Medulla oblongata (tissue), 1 donor: Measurements from ENCODE around the gene N4BP3.
"Not testable (repeated sequence)": the region's sequence is repeated elsewhere in the genome, so short reads cannot be mapped to it uniquely, and the experiment has no call there.

Source experiments
- DNase-seq: peaks from one replicate; pipeline ENCODE4 v3.0.0-alpha.2; 2015; ENCODE audit errors: extremely low spot score

N4BP3 gene

DNA sequence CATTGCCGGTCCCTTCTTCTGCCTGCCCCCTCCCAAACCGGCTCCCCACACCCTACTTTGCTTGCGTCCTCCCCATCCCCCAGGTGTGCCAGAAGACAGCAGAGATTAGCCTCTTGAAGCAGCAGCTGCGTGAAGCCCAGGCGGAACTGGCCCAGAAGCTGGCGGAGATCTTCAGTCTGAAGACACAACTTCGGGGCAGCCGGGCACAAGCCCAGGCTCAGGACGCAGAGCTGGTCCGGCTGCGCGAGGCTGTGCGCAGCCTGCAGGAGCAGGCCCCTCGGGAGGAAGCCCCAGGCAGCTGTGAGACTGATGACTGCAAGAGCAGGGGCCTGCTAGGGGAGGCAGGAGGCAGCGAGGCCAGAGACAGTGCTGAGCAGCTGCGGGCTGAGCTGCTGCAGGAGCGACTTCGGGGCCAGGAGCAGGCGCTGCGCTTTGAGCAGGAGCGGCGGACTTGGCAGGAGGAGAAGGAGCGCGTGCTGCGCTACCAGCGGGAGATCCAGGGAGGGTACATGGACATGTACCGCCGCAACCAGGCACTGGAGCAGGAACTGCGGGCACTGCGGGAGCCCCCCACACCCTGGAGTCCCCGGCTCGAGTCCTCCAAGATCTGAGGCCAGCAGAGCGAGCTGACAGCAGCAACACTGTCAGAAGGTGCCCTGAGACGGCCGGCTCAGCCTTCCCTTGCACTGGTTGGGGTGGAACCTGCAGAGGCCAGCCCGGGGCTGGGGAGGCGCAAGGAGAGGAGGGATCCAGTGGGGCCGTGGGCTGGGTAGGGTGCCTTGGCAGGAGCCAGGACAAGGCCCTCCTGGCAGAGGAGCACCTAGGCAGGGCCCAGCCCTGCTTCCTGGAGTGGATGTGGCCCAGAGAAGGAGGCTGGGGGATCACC is 8.3 kb downstream of the N4BP3 start:
- no peak for DNase-seq

GRCh38 chr5:178122346-178122745 is 9.0 kb downstream of the N4BP3 start:
- no peak for DNase-seq

DNA sequence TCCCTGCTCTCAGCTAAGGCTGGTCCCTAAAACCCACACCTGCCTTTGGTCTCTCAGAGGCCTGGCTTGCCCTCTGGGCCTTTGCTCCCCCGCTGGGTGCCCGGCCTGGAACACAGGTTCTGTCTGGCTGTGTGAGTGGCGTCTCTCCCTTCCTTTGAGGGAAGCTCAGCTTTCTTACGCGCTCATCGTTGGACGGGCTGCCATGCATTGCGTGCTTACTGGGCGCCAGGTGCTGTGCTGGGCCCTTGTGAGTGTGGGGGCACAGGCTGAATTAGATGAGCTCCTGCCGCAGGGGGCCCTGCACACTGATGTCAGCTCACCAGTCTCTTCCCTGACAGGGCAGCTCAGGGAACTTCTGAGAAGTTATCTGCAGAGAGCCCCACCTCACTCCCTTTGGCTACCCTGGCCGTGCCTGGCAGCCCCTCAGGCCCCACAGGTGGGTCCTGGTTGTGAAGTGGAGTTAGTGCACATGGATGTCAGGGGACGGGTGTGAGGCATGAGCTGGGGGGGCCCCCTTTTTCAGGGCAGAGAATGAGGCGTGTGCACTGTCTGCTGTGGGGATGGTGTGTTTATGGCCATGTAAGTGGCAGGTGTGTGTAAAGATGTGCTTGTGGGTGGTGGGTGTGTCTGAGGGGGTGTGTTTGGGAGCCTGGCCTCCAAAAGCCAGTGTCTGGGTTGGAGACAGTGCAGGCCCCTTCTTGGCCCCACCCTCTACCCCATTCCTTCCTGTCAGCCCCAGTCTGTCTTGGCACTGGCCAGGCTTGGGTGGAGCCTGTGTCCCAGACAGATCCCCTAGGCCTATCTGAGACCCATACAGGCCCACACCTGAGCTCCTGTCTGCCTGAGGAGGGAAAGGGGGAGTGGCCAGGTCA is 10.0 kb downstream of the N4BP3 start:
- DNase-seq: no peak

- no peak for DNase-seq
Measured at GRCh38 chr5:178123966-178124925, 10.9 kb downstream of the N4BP3 start.

DNA sequence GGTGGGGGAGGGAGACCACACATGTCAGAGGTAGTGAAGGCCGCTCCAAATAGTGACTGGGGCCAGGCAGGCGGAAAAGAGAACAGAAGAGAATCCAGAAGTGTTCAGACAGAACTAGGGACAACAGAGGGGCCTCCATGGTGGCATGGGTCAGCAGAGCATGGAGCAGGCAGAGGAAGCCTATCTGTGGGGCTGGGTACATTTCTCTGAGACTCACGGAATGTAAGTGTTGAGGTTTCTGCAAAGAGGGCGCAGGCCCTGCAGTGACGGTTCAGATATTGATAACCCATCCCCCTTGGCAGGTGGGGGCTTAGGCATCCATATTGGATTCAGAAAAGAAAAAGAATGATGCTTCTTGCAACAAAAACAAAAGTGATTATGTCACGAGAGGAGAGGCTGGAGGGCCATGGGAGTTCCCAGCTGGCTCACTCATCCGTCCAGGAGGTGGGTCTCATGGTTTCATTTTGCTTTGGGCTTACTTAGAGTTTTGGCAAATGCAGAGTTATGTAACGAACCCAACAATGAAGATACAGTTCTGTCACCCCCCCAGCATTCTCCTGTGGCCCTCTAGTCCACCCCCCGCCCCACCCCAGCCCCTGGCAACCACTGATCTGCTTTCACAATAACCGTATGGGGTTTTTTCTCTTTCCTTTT is 12.0 kb downstream of the N4BP3 start:
- no peak for DNase-seq

GRCh38 chr5:178126556-178126955 is 13.2 kb downstream of the N4BP3 start:
- DNase-seq: no peak

DNA sequence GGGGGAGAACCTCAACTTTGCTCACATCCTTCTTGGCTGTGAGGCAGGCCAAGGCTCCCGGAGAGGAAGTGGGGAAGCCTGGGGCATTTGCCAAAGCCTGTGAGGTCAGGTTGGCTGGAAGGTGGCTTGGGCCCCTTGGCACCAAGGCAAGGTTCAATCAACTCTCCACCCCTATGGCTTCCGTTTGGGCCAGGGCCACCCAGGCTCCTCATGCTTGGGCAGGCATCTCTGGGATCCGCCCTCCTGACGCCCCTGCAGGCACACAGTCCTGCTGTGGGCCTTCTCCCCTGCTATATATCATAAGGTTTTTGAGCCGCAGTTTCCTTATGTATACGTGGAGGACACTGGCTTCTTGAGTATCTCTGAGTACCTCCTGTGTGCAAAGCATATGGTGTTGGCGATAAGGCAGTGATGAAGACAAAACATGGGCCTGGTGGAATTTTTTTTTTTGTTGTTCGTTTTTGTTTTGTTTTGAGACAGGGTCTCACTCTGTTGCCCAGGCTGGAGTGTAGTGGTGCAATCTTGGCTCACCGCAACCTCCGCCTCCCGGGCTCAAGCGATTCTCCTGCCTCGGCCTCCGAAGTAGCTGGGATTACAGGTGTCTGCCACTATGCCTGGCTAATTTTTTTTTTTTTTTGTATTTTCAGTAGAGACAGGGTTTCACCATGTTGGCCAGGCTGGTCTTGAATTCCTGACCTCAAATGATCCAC is 14.1 kb downstream of the N4BP3 start:
- not testable (repeated sequence) for DNase-seq

GRCh38 chr5:178129296-178129695 is 16.0 kb downstream of the N4BP3 start:
- DNase-seq: no peak

DNA sequence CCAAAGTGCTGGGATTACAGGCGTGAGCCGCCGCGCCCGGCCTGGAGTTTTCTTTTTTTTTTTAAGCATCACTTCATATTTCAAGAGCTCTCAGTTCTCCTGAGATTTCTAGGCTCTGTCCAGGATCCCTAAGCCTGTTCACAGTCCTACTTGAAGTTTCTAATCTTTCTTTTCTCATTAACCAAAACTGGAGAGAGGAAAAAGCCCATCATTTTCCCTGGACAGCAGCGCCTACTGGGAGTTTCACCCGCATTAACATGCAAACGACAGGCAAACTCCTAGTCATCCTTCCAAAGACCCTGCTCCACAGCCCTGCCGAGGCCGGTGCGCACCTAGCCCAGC is 16.9 kb downstream of the N4BP3 start:
- not testable (repeated sequence) for DNase-seq

DNA sequence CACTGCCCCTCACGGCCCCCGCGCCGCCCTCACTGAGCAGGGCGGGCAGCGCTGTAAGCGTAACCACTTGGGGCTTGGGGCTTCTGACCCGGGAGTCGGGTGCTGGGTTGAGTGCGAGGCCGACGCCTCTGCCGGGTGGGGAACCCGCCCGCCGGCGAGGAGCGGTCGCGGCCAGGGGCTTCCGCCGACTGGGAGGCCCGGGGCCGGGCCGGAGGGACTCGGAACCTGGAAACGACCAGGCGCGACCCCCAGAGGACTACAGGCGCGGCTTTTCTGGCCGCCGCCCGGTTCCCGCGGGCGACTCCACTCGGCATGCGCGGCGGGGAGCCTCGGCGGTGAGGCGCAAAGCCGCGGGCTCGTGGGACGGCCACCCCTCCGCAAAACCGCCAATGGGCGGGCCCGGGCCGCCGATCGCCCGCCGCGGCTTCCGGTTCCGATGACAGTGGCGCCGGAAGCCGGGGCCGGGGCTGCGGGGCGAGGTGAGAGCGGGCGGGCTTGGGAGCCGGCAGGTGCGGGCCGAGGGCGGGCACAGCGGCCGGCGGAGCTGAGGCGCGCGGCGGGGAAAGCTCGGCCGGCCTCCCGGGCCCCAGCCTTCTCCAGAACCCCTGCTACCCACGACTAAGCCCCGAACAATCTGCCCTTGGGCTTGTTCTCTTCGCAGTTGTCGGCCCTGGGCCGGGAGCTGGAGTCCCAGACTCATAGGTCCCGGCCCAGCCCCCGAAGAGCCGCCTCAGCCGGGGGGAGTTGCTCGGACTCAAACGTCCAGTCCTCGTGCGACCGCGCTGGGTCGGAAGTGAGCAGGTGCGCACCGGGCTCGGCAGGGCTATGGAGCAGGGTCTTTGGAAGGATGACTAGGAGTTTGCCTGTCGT is 17.5 kb downstream of the N4BP3 start, which contains the start of gene RMND5B:
Gene RMND5B (plus strand): TSS at position 439 of the 870 bp plus-strand sequence. CDS start 7,106 bp downstream, outside the sequence.
- DNase-seq: peak; percentile 82

- DNase-seq: no peak
Measured at GRCh38 chr5:178131446-178131996, 18.2 kb downstream of the N4BP3 start.

DNA sequence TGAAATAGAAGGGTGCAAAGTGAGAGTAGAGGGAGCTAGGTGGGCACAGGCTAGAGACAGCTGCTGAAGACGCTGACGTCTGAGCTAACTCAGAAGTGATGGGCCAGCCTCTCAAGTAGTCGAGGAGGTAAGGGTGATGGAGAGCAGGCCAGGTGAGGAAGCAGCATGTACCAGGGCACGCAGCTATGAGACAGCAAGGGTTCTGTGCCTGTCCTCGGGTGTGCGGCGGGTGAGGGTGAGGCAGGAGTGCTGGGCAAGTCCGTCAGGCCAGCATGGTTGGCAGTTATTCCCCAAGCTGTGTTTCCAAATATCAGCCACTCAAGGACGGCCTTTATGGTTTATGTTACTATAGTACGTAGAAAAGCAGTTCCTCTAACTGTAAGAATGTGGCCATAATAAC is 23.7 kb downstream of the N4BP3 start:
- no peak for DNase-seq

- no peak for DNase-seq
Measured at GRCh38 chr5:178137991-178138390, 24.7 kb downstream of the N4BP3 start.

DNA sequence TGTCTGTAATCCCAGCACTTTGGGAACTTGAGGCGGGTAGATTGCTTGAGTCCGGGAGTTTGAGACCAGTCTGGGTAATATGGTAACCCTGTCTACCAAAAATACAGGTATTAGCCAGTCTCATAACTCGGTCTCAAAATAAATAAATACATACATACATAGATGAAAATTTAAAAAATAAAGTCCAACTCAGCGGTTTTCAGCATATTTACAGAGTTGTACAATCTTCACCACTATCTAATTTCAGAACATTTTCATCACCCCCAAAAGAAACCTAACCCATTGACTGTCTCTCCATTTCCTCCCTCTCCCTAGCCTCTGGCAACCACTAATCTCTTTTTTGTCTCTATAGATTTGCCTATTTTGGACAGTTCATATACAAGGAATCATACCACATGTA is 28.2 kb downstream of the N4BP3 start:
- no peak for DNase-seq

DNA sequence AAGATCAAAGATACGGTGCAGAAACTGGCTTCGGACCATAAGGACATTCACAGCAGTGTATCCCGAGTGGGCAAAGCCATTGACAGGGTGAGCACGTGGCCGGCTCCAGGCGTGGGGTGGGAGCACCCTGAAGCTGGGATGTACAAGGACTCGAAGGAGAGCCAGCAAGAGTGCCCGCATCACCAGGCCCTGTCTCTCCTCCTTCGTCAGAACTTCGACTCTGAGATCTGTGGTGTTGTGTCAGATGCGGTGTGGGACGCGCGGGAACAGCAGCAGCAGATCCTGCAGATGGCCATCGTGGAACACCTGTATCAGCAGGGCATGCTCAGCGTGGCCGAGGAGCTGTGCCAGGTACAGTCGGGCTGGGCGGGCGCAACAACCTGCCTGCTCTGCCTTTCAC is 29.3 kb downstream of the N4BP3 start:
- no peak for DNase-seq

DNA sequence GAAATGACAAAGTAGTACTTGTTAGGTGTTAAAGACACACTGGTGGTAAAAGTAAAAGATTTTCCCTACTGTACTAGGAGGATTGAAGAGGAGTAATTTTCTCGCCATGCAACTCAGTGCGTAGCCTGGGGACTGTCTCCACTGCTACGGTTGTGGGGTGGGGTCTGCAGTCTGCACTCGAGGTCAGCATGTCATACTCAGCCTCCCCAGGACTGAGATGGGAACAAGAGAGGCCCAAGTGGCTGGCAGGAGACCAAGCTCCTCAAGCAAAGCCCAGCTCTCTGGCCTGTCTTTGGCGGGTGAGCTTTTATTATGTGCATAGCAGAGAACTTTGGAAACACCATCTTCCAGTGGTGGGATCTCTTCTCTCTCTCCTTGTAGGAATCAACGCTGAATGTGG is 29.9 kb downstream of the N4BP3 start:
- DNase-seq: no peak

DNA sequence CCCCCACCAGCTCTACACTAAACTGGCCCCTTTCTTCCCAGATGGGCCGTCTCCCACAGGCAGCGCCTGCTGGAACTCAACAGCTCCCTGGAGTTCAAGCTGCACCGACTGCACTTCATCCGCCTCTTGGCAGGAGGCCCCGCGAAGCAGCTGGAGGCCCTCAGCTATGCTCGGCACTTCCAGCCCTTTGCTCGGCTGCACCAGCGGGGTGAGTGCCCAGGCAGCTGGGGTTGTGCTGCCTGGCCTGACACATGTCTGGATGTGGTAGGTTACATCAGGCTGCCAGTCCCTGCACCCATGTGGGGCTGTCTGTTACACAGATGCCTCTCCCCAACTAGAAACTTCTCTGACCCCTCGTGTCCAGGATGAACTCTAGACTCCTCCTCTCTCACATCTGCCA is 30.6 kb downstream of the N4BP3 start:
- no peak for DNase-seq

DNA sequence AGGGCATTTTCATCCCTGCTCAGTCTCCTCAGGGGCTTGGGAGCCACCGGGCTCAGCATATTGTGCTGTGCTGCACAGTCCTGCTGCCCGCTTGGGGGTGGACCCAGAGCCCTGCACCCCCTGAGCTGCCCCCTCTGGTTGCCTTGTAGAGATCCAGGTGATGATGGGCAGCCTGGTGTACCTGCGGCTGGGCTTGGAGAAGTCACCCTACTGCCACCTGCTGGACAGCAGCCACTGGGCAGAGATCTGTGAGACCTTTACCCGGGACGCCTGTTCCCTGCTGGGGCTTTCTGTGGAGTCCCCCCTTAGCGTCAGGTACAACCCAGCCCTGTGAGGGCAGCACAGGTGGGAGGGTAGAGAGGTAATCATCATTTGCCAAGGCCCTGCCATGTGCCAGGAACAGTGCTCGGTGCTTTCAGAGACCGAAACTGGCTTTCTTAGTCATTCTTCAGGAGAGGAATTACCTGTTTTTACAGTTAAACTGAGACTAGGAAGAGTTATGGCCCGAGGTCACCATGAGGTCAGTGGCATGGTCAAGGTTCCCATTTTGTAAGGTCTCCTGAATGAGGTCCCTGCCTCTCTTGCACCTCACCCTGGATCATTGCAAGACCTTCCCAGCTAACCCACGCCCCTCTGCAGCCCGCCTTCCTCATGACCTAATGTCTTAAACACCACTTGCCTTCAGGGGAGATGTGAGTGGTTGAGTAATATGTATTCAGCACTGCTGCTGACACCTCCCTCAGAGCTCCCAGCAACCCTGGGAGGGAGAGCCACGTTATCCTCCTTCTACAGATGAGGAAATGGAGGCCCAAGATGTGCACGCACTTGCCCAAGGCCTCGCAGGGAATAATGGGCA is 32.9 kb downstream of the N4BP3 start:
- no peak for DNase-seq
